Endothelial cell of hepatic sinusoid (primary cell): ENCODE results near the gene B3GNT4.
"Not testable (repeated sequence)": the region's sequence is repeated elsewhere in the genome, so short reads cannot be mapped to it uniquely, and the experiment has no call there.

Source experiments
- in situ Hi-C: cut with HindIII; loops from 2 replicates; pipeline ENCODE4 v1.10.0; 2017; ENCODE audit warnings: low sequenced_read_pairs

Gene B3GNT4

DNA sequence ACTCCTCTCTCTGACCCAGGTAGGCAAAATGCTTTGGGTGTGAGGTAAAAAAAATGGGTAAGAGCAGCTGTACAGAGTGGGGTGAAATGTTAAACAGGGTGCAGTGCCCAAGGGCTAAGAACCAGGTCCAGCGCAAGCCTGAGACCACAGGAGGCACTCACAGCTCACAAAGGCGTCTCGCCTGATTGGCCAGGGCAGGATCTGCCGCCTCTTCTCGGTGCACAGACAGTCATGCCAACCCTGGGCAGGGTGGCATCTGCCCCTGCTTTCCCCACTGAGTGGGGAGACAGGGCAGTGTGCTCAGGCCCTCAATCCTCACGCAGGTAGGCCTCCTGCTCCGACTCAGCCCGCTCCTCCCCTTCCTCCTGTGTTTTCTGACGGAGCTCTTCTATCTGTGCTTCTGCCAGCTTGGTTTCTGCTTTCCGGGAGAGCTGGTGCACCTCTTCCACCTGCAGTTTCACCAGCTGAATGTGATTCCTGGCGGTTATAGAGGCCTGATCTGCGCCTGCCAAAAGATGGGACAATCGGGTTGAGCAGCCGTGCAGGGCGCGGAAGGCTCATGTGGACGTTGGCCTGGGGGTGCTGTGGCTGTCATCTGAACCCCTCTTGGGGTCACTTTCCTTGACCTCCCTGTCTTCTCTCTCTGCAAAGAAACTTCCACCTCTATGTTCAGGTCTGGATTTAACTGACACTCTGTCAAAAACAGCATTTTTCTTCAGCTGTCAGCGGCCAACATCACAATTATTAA is 4.7 kb downstream of the B3GNT4 start:
- in situ Hi-C loops: no loop called here

DNA sequence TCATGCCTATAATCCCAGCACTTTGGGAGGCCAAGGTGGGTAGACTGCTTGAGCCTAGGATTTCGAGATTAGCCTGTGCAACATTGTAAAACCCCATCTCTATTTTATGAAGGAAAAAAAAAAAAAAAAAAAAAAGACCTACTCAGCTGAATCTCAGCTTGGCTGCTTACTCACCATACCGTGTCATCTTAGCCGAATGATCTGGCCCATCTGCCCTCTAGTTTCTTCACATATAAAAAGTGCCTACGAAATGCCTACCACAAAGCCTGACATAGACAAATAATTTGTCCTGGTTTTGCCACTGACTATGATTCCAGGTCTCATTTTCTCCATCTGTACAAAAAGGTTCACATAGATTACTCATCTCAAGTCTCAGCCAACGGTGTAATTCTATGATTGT is 12.3 kb downstream of the B3GNT4 start:
- in situ Hi-C loops: no loop called here

DNA sequence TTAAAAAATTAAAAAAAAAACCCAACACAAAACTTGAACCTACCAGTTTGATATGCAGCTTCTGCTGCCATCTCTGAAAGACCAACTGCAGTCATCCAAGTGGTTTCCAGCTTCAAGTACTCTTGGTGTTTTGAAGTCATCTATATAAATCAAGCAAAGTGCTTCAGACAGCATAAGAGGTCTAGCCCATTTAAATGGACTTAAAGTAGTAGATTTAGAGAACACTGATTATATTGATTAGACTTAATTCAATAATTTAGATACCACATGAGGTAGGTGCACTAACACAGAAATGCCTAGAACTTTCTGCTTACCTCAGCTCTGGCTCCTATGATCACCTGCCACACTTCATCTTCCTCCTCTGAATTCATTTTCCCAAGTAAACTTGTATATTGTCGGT is 12.9 kb downstream of the B3GNT4 start:
- in situ Hi-C loops: no loop called here

DNA sequence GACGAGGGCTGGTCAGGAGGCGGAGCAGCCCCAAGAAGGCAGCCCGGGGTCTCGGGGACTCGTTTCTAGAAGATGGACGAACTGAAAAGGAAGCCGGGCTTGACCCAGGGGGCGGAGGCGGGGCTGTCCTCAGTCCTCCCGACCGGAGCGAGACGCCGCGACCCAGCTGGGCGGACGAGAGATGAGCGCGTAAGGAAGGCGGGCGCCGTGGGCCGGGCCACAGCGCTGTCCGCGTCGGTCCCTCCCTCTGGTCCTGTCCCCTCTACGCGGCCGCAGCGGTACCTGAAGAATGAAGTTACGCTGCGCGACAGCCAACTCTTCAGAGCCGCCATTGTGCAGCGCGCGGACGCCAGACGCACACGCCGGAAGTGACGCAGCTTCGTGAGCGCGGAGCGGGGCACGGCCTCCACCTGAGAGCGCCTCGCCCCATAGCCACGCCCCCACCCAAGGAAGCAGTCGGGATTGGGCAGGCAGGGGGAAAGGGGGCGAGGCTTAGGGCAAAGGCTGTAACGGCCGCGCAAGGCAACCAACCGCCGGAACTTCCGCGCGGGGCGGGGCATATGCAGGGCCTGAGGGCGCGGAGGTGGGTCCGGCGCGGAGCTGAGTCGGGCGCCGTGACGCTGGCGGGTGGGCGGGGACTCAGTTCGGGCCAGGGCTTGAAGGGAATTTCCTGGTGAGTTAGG is 22.3 kb downstream of the B3GNT4 start, which contains the start of gene DIABLO:
Gene DIABLO (minus strand): TSS at position 370 of the 683 bp plus-strand sequence. CDS start 38 bp downstream, at position 332.
- in situ Hi-C loops: no loop called here

DNA sequence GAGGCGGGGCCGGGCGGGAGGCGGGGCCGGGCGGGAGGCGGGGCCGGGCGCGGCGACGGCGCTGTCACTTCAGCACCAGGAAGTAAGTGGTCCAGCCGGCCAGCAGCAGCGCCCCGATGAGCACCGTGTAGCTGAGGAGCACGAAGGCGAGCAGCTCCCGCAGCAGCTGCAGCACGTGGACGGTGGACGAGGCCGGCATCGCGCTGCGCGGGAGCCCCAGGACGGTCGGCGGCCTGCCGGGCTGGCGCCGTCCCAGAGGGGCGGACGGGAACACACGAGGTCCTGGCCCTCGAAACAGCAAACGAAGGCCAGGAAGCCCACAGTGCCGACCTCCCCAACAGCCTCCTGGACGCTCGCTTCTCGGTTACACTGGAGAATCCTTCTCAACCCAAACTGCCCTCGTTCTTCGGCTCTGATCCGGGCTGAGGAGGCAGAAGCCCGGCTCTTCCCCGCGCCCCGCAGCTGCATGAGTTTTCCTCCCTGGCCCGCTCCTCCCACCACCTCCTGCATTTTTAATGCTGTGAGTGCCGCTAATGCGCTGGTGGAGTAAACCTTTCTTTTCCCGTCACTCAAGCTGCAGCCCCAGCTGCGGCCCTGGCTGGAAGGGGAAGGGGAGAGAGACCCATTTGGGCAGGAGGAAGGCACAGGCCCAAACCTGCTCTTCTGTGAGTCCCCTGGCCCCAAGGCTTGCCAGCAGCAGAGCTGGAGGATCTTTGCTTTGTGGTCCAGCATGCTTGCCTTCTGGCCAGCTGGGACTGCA is 23.0 kb downstream of the B3GNT4 start:
- in situ Hi-C loops: no loop called here

DNA sequence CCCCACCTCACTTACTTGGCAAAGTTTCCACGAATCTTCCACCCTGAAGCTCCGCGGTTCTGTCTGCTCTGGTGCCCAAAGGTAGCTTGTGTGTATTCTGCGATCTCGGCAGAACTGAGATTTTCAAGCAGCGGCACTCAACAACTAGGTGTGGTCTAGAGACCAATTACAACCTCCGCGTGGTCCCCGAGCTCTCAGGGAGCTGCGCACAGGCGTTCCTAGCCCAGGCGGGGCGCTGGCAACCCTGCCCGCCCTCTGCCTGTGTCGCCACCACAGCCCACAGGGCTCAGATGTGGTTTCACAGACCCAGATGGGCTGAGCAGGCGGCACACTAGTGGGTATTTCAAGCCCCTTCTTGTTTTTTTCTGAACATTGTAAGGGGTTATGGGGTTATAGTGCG is 23.8 kb downstream of the B3GNT4 start:
- in situ Hi-C loops: no loop called here

DNA sequence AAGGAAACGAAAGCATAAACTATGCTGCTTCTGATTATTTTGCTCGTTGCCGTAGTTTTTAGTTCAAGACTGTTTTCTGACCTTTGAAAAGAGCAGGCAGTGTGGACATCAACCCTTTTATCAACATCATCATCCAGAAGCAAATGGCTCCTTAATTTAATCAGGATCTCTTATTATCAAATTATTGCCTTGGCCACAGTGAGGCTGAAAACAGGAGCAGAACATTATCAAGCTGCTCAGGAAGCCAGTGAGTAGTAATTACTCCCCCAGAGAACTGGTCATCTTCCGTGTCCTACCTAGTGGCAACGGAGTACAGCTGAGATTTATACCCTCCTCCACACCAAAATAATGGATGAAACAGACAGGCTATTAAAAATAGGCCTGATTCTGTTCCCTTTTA is 24.6 kb downstream of the B3GNT4 start:
- in situ Hi-C loops: no loop called here

DNA sequence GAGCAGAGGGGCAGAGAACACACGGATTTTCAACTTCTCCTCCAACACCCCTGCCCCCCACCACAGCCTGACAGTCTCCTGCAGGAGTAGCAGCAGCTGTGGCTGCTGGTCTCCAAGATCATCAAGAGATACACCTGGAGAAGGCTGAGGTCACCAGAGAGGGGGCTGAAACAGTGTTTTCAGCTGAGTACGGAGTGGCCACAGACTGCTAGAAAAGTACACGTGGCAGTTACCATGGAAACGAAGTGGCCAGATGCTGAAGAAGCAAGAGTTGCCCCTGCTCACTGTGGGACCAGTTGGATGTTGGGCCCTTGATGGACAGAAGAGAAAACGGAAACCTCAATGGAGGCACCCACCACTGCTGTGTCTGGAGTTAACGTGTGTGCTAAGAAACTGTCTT is 27.3 kb downstream of the B3GNT4 start:
- in situ Hi-C loops: no loop called here

DNA sequence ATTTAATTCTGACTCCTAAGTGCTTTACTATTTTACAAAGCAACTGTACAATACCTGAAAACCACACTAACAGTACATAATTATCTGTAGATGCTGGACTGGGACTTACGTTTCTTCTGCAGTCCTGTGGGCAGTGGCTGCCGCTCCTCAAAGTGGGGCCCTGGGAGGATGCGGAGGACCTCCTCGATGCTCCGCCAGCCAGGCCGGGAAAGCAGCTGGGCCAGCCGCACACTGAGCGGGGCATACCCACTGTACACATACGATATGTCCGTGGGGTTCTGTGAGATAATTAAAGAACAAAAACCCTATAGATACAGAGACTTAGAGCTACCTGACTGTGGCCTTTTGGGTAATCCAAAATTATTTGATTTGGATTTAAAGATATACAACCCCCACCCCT is 29.2 kb downstream of the B3GNT4 start:
- in situ Hi-C loops: no loop called here

DNA sequence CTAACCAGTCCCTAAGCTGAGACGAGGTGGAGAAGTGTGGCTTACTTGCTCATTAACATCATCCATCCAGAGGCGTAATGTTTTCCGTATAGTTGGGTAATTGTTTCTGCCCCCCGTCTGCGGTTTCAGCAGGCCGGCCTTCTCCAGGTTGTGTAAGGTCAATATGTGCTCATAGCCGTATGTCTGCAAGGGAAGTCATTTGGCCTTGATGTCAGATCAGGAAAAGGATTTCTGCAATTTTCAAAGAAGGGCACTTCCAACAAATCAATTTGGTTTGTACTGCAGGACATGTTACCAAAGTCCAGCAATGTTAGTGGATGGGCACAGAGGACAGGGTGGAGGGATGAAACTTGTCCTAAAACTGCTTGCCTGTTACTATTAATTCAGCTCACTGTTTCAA is 32.2 kb downstream of the B3GNT4 start:
- in situ Hi-C loops: no loop called here

DNA sequence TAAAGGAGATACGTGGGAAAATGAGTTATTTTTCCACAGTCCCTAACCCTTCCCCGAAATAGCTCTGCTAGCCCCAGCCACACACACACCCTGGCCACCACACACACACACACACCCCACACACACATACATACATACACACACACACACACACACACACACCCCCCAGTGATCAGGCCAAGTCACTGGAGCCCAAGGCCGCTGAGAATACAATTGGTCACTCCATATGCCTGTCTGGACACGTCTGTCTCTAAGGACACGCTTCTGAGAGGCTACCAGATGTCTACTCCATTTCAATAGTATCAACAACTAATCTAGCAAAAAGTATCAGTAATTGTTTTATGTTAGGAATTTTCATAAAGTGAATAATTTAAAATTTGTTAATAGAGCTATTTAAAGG is 35.4 kb downstream of the B3GNT4 start:
- in situ Hi-C loops: no loop called here

DNA sequence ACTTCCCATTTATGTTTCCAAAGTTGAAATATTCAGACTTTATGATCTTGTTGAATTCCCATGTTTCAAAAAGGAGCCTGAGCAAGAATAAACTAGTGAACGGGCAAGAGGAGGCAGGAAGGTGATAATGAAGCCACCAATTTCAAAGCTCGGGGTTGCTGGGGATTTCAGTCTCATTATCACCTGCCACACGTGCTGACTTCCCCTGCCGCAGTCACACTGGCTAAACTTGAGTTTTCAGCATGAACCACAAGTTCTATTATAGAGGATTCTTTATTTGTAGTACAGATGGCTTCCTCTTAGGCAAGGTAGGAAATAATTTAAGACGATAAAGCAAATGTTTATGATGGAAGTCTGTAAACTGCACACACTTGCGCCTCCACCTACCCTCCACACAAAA is 40.5 kb downstream of the B3GNT4 start:
- in situ Hi-C loops: no loop called here

DNA sequence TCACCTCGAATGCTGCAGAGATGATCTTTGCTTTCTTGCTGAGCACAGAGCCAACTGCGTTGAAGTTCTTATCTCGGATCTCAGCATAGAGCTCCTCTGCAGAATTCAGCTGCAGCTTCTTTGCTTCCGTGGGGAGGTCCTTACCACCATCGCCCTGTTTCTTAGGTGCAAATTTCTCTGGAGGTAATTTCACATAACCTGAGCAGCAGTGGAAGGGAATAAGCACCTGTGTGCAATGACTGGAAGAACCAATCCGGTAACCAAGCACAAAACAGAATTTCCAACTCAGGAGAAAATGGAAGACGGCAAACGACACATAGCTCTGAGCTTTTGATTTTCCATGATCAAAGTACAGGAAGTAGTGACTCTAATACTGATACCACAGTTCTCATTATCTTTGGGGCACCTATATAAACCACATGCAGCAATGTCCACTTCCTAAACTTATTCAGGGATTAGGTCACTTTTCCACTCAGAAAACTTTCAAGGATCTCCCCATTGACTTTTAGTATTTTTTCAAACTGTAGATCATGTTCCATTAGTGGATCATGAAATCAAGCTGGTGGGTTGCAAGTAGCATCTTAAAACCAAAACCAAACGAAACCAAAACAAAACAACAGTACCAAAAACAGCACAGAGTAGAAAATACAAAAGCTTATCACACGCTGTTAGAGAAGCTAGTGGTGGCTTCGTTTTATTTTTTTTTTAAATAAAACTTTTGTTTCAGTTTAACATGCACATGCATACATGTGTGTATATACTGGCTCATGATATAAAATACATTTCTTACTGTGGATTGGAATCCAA is 41.3 kb downstream of the B3GNT4 start:
- in situ Hi-C loops: loop anchor here (5.0 kb wide), 1 partner anchor 62 kb away; the partner anchor contains the start of gene LRRC43

DNA sequence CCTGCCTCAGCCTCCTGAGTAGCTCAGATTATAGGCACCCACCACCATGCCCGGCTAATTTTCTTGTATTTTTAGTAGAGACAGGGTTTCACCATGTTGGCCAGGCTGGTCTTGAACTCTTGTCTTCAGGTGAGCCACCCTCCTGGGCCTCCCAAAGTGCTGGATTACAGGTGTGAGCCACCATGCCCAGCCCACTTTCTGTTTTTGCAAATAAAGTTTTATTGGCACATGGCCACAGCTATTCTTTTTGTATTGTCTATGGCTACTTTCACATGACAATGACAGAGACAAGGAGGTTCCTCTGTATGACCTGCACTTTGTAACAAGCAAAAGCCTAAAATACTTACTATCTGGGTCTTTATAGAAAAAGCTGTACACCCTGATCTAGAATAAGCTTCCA is 42.0 kb downstream of the B3GNT4 start:
- in situ Hi-C loops: loop anchor here (5.0 kb wide), 1 partner anchor 63 kb away; the partner anchor contains the start of gene LRRC43

DNA sequence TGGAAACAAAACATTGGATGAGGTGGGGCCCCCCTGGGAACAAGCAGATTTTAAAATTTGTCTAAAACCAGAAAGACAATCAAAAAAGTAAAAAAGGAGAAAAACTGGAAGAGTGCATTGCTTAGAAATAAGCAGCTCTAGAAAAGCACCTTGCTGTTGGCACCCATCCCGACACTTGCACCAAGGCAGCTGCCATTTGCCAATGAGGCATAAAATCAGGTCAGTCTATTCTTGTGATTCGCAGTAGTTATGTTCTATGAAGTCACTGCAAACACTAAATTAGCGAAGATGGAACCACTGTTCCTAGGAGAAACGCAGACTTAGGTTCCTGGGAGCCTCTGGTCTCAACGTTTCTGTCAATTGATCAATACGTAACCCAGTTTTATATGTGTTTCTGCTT is 46.5 kb downstream of the B3GNT4 start:
- in situ Hi-C loops: no loop called here

DNA sequence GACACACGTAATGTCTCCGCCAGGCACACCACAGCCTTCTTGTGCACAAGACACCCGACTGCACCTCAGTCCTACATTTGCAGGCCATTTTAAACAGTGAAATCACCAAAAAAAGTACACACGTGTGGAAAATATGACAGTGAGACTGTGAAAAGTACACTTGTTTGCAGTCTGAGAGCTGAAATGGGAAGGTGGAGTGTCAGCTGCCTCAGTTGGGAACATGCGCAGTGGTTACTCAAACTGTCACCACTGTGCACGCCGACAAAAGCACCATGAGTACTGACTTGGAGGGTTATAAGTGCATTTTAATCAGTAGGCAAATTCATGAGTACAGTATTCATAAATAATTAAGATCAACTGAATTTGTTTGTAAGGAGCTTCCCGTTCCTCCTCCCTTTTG is 47.0 kb downstream of the B3GNT4 start:
- in situ Hi-C loops: no loop called here

DNA sequence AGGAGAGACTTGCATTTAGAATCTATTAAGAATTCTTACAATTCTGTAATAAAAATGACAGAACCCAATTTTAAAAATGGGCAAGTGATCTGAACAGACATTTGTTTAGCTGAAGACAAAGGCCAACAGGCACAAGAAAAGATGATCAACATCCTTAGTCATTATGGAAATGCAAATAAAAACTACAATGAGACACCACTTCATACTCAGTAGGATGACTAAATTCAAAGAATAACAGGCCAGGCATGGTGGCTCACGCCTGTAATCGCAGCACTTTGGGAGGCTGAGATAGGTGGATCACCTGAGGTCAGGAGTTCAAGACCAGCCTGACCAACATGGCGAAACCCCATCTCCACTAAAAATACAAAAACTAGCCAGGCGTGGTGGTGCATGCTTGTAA is 55.0 kb downstream of the B3GNT4 start:
- in situ Hi-C loops: not testable (repeated sequence)
